Omental fat pad (tissue), 4 donors: ENCODE measurements around the gene PEAR1. TPM values are rescaled to one million over a fixed set of nuclear protein-coding genes. Genes with fewer than 3 reads are reported as not detected.

Experiments
- ATAC-seq: fragments of 150-250 bp; one replicate; pipeline ENCODE4 v1.9.1; 2016; ENCODE audit warnings: mild to moderate bottlenecking, moderate library complexity; ENCODE audit not compliant: low FRiP score
- DNase-seq: peaks from one replicate; pipeline ENCODE4 v3.0.0-alpha.2; 2019; ENCODE audit warnings: low spot score
- CTCF ChIP-seq, 3 donors: fragments of 450-650 bp; IDR thresholded peaks; one replicate each; pipeline ENCODE4 v1.5.1; 2016 to 2017; ENCODE audit warnings: antibody characterized with exemption in 3 of 3, mild to moderate bottlenecking in 3 of 3, moderate library complexity in 2 of 3
- total RNA-seq, 4 donors: library from RNA; depleted of rRNA; stranded (reverse); fragments of >200 nt; gene quantifications; one replicate each; pipeline ENCODE4 v1.1.0, GENCODE V29; 2016

PEAR1 gene
- total RNA-seq, 4 donors from 2014 or later = 5.4 to 29.5 (median 9.0) TPM

GRCh38 chr1:156886583-156887281 lies 6.8 kb upstream of the PEAR1 start:
- ATAC-seq = no peak
- TF ChIP-seq CTCF (IDR thresholded peaks at IDR 0.05) = no peak
- DNase-seq = no peak

- DNase-seq (no peak), ATAC-seq (no peak)
- no peak for TF ChIP-seq CTCF (IDR thresholded peaks at IDR 0.05)
These were observed 6.2 kb upstream of the PEAR1 start for GRCh38 chr1:156887317-156887716.

GRCh38 chr1:156887734-156888133 lies 5.8 kb upstream of the PEAR1 start:
- no peak for TF ChIP-seq CTCF (IDR thresholded peaks at IDR 0.05)
- no peak for ATAC-seq
- DNase-seq = no peak

- TF ChIP-seq CTCF (IDR thresholded peaks at IDR 0.05) = no peak
- ATAC-seq (peak; percentile 47), DNase-seq (peak; percentile 89)
These were observed 3.5 kb upstream of the PEAR1 start for GRCh38 chr1:156889802-156890580.

- peak; percentile 83 for DNase-seq
- peak in 1 of 3 donors; percentile 25 for TF ChIP-seq CTCF (IDR thresholded peaks at IDR 0.05)
- ATAC-seq = peak; percentile 85
These were observed 1.1 kb upstream of the PEAR1 start for GRCh38 chr1:156892190-156893047.

GRCh38 chr1:156894001-156894400 lies 483 bp downstream of the PEAR1 start:
- no peak for ATAC-seq
- no peak for TF ChIP-seq CTCF (IDR thresholded peaks at IDR 0.05)
- DNase-seq = no peak
